Hepatocyte (in vitro differentiated cells): ENCODE results near the gene TPRN. TPM values are rescaled to one million over a fixed set of nuclear protein-coding genes. Genes with fewer than 3 reads are reported as not detected.
A peak's percentile ranks its signal among the peaks of the same experiment; 100 is the strongest.

Experiments used
- DNase-seq: peaks from one replicate; pipeline ENCODE4 v3.0.0-alpha.2; 2016; ENCODE audit warnings: low spot score
- H2AFZ ChIP-seq: fragments of 200-600 bp; sonication (generic); 2 replicates; pipeline ENCODE4 v1.6.0; 2016; ENCODE audit warnings: antibody characterized with exemption, mild to moderate bottlenecking
- H3K27ac ChIP-seq: fragments of 200-600 bp; sonication (generic); 2 replicates; pipeline ENCODE4 v1.5.1; 2016; ENCODE audit warnings: mild to moderate bottlenecking
- H3K27me3 ChIP-seq: fragments of 200-600 bp; sonication (generic); 2 replicates; pipeline ENCODE4 v1.6.1; 2016
- H3K36me3 ChIP-seq: fragments of 200-600 bp; sonication (generic); replicated peaks from 2 replicates; pipeline ENCODE4 v1.5.1; 2016; ENCODE audit warnings: low read depth; ENCODE audit not compliant: insufficient read depth
- H3K4me1 ChIP-seq: fragments of 200-600 bp; sonication (generic); 2 replicates; pipeline ENCODE4 v1.5.1; 2016; ENCODE audit warnings: mild to moderate bottlenecking, moderate library complexity; ENCODE audit not compliant: insufficient read depth
- H3K4me2 ChIP-seq: fragments of 200-600 bp; sonication (generic); 2 replicates; pipeline ENCODE4 v1.6.0; 2016
- H3K4me3 ChIP-seq: fragments of 200-600 bp; sonication (generic); 2 replicates; pipeline ENCODE4 v1.5.1; 2016; ENCODE audit warnings: mild to moderate bottlenecking
- H3K79me2 ChIP-seq: fragments of 200-600 bp; sonication (generic); 2 replicates; pipeline ENCODE4 v1.6.0; 2017; ENCODE audit warnings: mild to moderate bottlenecking
- H3K9me2 ChIP-seq: fragments of 200-600 bp; sonication (generic); replicated peaks from 2 replicates; pipeline ENCODE4 v1.6.0; 2017; ENCODE audit warnings: mild to moderate bottlenecking; ENCODE audit not compliant: insufficient read depth
- H3K9me3 ChIP-seq: fragments of 200-600 bp; sonication (generic); 2 replicates; pipeline ENCODE4 v1.5.1; 2016; ENCODE audit warnings: low read depth, mild to moderate bottlenecking
- H4K20me1 ChIP-seq: fragments of 200-600 bp; sonication (generic); 2 replicates; pipeline ENCODE4 v1.6.0; 2016; ENCODE audit warnings: mild to moderate bottlenecking; ENCODE audit not compliant: insufficient read depth, poor library complexity, severe bottlenecking
- CTCF ChIP-seq: fragments of 200-600 bp; sonication (generic); IDR thresholded peaks from 2 replicates; pipeline ENCODE4 v1.5.1; 2016; ENCODE audit warnings: antibody characterized with exemption, mild to moderate bottlenecking; ENCODE audit not compliant: poor library complexity
- EZH2 ChIP-seq: fragments of 200-600 bp; sonication (generic); IDR thresholded peaks from 2 replicates; pipeline ENCODE4 v1.6.1; 2016; ENCODE audit warnings: antibody characterized with exemption, mild to moderate bottlenecking, borderline replicate concordance
- EZH2phosphoT487 ChIP-seq: fragments of 200-600 bp; sonication (generic); IDR thresholded peaks from one replicate; pipeline ENCODE4 v1.6.1; 2018; ENCODE audit warnings: antibody characterized with exemption, mild to moderate bottlenecking, low read depth, moderate library complexity; ENCODE audit not compliant: unreplicated experiment, severe bottlenecking
- WGBS: methylation state at CpG from one replicate; pipeline ENCODE4 v1.1.6; 2016; ENCODE audit warnings: low lambda C conversion rate; ENCODE audit errors: missing lambda C conversion rate; 5-methylcytosine and 5-hydroxymethylcytosine counted together
- polyA plus RNA-seq: library from polyadenylated mRNA; unstranded; fragments of >200 nt; fragmentation: Nextera tagmentation; extraction: Ambion mirVana; gene quantifications from 2 replicates; pipeline ENCODE4 v1.2.1, GENCODE V29; 2016
- total RNA-seq: library from RNA; depleted of rRNA; stranded (reverse); fragments of >200 nt; gene quantifications from 2 replicates; pipeline ENCODE4 v1.2.3, GENCODE V29; 2014

TPRN gene
- total and polyA plus RNA-seq, 2 experiments from 2014 or later: 34.4 to 104 TPM

GRCh38 chr9:137171149-137171900, 29.2 kb downstream of the TPRN start:
- Histone ChIP-seq H4K20me1 (no peaks in the 10 kb centered on the region), H3K27ac (no peak overlapping the region), H3K9me3 (no peaks in the 10 kb centered on the region), H3K4me2 (no peak overlapping the region), H3K4me1 (peaks cover 17% of the 10 kb centered on the region), H3K79me2 (no peaks in the 10 kb centered on the region), H3K36me3 (no peaks in the 10 kb centered on the region), H2AFZ (no peak overlapping the region), H3K9me2 (no peaks in the 10 kb centered on the region), H3K27me3 (peaks cover 50% of the 10 kb centered on the region), H3K4me3 (no peak overlapping the region)
- DNase-seq: no peak
- TF ChIP-seq CTCF (no peak), EZH2phosphoT487 (no peak), EZH2 (no peak)
- 86% methylated on average over 21 of the region's 22 CpGs for WGBS

- H2AFZ ChIP-seq: no peak overlapping the region
- no peaks in the 10 kb centered on the region for H4K20me1 ChIP-seq
- no peak overlapping the region for H3K4me2 ChIP-seq
- peaks cover 57% of the 10 kb centered on the region for H3K27me3 ChIP-seq
- no peak for DNase-seq
- peaks cover 17% of the 10 kb centered on the region for H3K4me1 ChIP-seq
- H3K79me2 ChIP-seq: no peaks in the 10 kb centered on the region
- WGBS: 66% methylated on average over 14 of the region's 14 CpGs
- no peak for TF ChIP-seq EZH2phosphoT487
- no peak for TF ChIP-seq EZH2
- no peak for TF ChIP-seq CTCF
- no peak overlapping the region for H3K4me3 ChIP-seq
- H3K9me2 ChIP-seq: no peaks in the 10 kb centered on the region
- H3K9me3 ChIP-seq: no peaks in the 10 kb centered on the region
- H3K27ac ChIP-seq: no peak overlapping the region
- no peaks in the 10 kb centered on the region for H3K36me3 ChIP-seq
These were observed 29.9 kb downstream of the TPRN start for GRCh38 chr9:137170486-137171148.

- no peaks in the 10 kb centered on the region for H3K9me3 ChIP-seq
- H4K20me1 ChIP-seq: no peaks in the 10 kb centered on the region
- no peak within 1 kb of the TSS for H3K27ac ChIP-seq
- H3K4me3 ChIP-seq: no peak within 1 kb of the TSS
- H3K36me3 ChIP-seq: no peaks in the 10 kb centered on the region
- peaks cover 62% of the 10 kb centered on the region for H3K27me3 ChIP-seq
- no peak for DNase-seq
- no peaks in the 10 kb centered on the region for H3K9me2 ChIP-seq
- TF ChIP-seq CTCF (no peak), EZH2 (no peak), EZH2phosphoT487 (no peak)
- H3K4me2 ChIP-seq: peak within 1 kb of the TSS; percentile 80
- WGBS: 21% methylated on average over 35 of the region's 41 CpGs
- no peak within 1 kb of the TSS for H2AFZ ChIP-seq
- H3K79me2 ChIP-seq: no peaks in the 10 kb centered on the region
- peaks cover 17% of the 10 kb centered on the region for H3K4me1 ChIP-seq
These were observed 30.6 kb downstream of the TPRN start, which contains the start of gene LRRC26 for GRCh38 chr9:137169896-137170358. Gene LRRC26, minus strand, starts transcription at chr9:137170051. Its CDS starts 108 bp downstream, at chr9:137169943.
